HepG2 (cell line): Measurements from ENCODE around the gene HMGN1. TPM values are rescaled to one million over a fixed set of nuclear protein-coding genes. Genes with fewer than 3 reads are reported as not detected.

Experiments used
- ATAC-seq: fragments of 200-7000 bp; cut with Tn5 transposase; 3 replicates; pipeline ENCODE4 v1.9.1; 2020; ENCODE audit warnings: mild to moderate bottlenecking, moderate library complexity
- BruUV-seq: library from RNA; stranded (reverse); fragments of 400-500 nt; replicated peaks from 2 replicates; lab custom pipeline; 2021; lab: Mats Ljungman, UMichigan
- CTCF ChIA-PET: fragments of 300-600 bp; formaldehyde crosslinking; extraction: SDS; loops from one replicate; lab custom pipeline; 2021; ENCODE audit warnings: low total read pairs, inconsistent platforms, low intra/inter-chr PET ratio; lab: Yijun Ruan, JAX
- POLR2A ChIA-PET: fragments of 350-600 bp; sonication (Branson Sonifier 250); formaldehyde crosslinking; loops from one replicate; lab custom pipeline; 2020; ENCODE audit warnings: antibody characterized with exemption, inconsistent platforms; lab: Yijun Ruan, JAX
- DNase-seq: peaks from one replicate; pipeline ENCODE4 v3.0.0-alpha.2; 2015; ENCODE audit warnings: low spot score
- FAIRE-seq: peaks from 3 replicates; lab custom pipeline; 2011; peaks lifted over from hg19 to GRCh38; lab: Jason Lieb, UNC
- H2AFZ ChIP-seq: one replicate; pipeline ENCODE4 v1.6.1; 2011; ENCODE audit warnings: low read length, inconsistent platforms
- H3K27ac ChIP-seq: fragments of 300-600 bp; 3 replicates; pipeline ENCODE4 v1.8.0; 2011; ENCODE audit warnings: mixed run types, mild to moderate bottlenecking, mixed read lengths, low read length, inconsistent platforms; ENCODE audit not compliant: insufficient read depth; ENCODE audit errors: extremely low read length
- H3K27me3 ChIP-seq, 2 experiments: fragments of 200-600 bp in 1 of 2; 2 replicates in 1 of 2; 3 replicates in 1 of 2; pipeline versions ENCODE4 v1.6.0 to v1.8.0; 2011; ENCODE audit warnings: low read length in 2 of 2, mild to moderate bottlenecking in 2 of 2, moderate library complexity in 2 of 2, inconsistent platforms in 1 of 2; ENCODE audit not compliant: insufficient read depth in 2 of 2, control insufficient read depth in 1 of 2
- H3K36me3 ChIP-seq, 2 experiments: fragments of 200-600 bp in 1 of 2; replicated peaks in 1 of 2; 2 replicates in 1 of 2; 3 replicates in 1 of 2; pipeline versions ENCODE4 v1.5.1 to v1.8.0; 2011; ENCODE audit warnings: low read length in 2 of 2, inconsistent platforms in 1 of 2; ENCODE audit not compliant: insufficient read depth in 2 of 2, control insufficient read depth in 1 of 2
- H3K4me1 ChIP-seq: 2 replicates; pipeline ENCODE4 v1.5.1; 2012; ENCODE audit warnings: low read length, inconsistent platforms; ENCODE audit not compliant: insufficient read depth
- H3K4me2 ChIP-seq: 2 replicates; pipeline ENCODE4 v1.6.0; 2011; ENCODE audit warnings: low read depth, low read length, inconsistent platforms
- H3K4me3 ChIP-seq, 3 experiments: fragments of 200-600 bp in 1 of 3; sonication (generic), shearing (Covaris generic) in 1 of 3; replicated peaks in 1 of 3; 2 replicates each; pipeline ENCODE4 v1.5.1; 2011 to 2016; ENCODE audit warnings: low read length in 3 of 3, inconsistent platforms in 2 of 3, low read depth in 2 of 3, mild to moderate bottlenecking in 2 of 3, control low read depth in 1 of 3, mixed read lengths in 1 of 3; ENCODE audit not compliant: insufficient read depth in 1 of 3
- H3K79me2 ChIP-seq: one replicate; pipeline ENCODE4 v1.6.1; 2011; ENCODE audit warnings: low read length, inconsistent platforms; ENCODE audit not compliant: insufficient read depth
- H3K9ac ChIP-seq: 2 replicates; pipeline ENCODE4 v1.6.0; 2011; ENCODE audit warnings: mild to moderate bottlenecking, low read depth, low read length, inconsistent platforms; ENCODE audit not compliant: insufficient read depth
- H3K9me3 ChIP-seq: 2 replicates; pipeline ENCODE4 v1.5.1; 2012; ENCODE audit warnings: mild to moderate bottlenecking, low read length
- H4K20me1 ChIP-seq: 2 replicates; pipeline ENCODE4 v1.6.0; 2011; ENCODE audit warnings: inconsistent platforms, mild to moderate bottlenecking, low read length, moderate library complexity; ENCODE audit not compliant: insufficient read depth
- AGO1 ChIP-seq: fragments of 200-400 bp; formaldehyde crosslinking; IDR thresholded peaks from 2 replicates; pipeline ENCODE4 v1.6.1; 2017; ENCODE audit warnings: mild to moderate bottlenecking, low read depth, low read length, moderate library complexity; ENCODE audit not compliant: poor library complexity, severe bottlenecking
- ARID5B ChIP-seq: IDR thresholded peaks from 2 replicates; pipeline ENCODE4 v1.4.0; 2020; ENCODE audit warnings: mild to moderate bottlenecking, missing genetic modification reagents
- ATF7-NPFF ChIP-seq: sonication (generic); formaldehyde crosslinking; IDR thresholded peaks from 2 replicates; pipeline ENCODE4 v1.8.1; 2023; ENCODE audit warnings: mild to moderate bottlenecking, low read depth, missing genetic modification reagents, moderate library complexity
- BCL6 ChIP-seq: IDR thresholded peaks from 2 replicates; pipeline ENCODE4 v1.6.1; 2016; ENCODE audit warnings: missing genetic modification reagents, missing compliant biosample characterization
- PHF21A ChIP-seq: sonication (generic); formaldehyde crosslinking; IDR thresholded peaks from 2 replicates; pipeline ENCODE4 v1.5.0; 2020; ENCODE audit warnings: mild to moderate bottlenecking, missing genetic modification reagents
- SP4 ChIP-seq: sonication (generic); formaldehyde crosslinking; IDR thresholded peaks from 2 replicates; pipeline ENCODE4 v1.8.1; 2023; ENCODE audit warnings: mild to moderate bottlenecking, missing genetic modification reagents
- WIZ ChIP-seq: sonication (generic); formaldehyde crosslinking; IDR thresholded peaks from 2 replicates; pipeline ENCODE4 v1.5.1; 2020; ENCODE audit warnings: mild to moderate bottlenecking, missing genetic modification reagents
- ZNF430 ChIP-seq: sonication (generic); formaldehyde crosslinking; IDR thresholded peaks from 2 replicates; pipeline ENCODE4 v1.9.0; 2021; ENCODE audit warnings: mild to moderate bottlenecking, missing genetic modification reagents
- ZNF543 ChIP-seq: sonication (generic); formaldehyde crosslinking; IDR thresholded peaks from 2 replicates; pipeline ENCODE4 v1.4.0; 2020; ENCODE audit warnings: mild to moderate bottlenecking, missing genetic modification reagents
- ZNF687 ChIP-seq: sonication (generic); formaldehyde crosslinking; IDR thresholded peaks from 2 replicates; pipeline ENCODE4 v1.5.1; 2020; ENCODE audit warnings: mild to moderate bottlenecking, missing genetic modification reagents, moderate library complexity
- WGBS: methylation state at CpG from one replicate; pipeline ENCODE4 v1.1.6; 2017; ENCODE audit warnings: low lambda C conversion rate; 5-methylcytosine and 5-hydroxymethylcytosine counted together
- in situ Hi-C: cut with HindIII; loops from 2 replicates; pipeline ENCODE4 v1.10.0; 2017; ENCODE audit warnings: low pct_unique_long_range_greater_than_20kb; ENCODE audit not compliant: extremely low pct_ligation_motif_present
- intact Hi-C: fragments of 100-400 bp; cut with micrococcal nuclease; formaldehyde crosslinking; loops from one replicate; pipeline ENCODE4 v1.10.0; 2022; ENCODE audit not compliant: unreplicated experiment
- polyA plus RNA-seq, 8 experiments: library from polyadenylated mRNA; depleted of rRNA in 3 of 8; stranded (reverse) in 7 of 8; unstranded in 1 of 8; fragments of >200 nt; fragmentation: Illumina TruSeq in 4 of 8; extraction: Trizol in 4 of 8; gene quantifications; 2 replicates each; pipeline versions ENCODE4 v1.2.1 to v1.2.3, GENCODE V29; 2011 to 2016; ENCODE audit warnings: low read depth in 4 of 8, missing spikeins in 1 of 8, mixed read lengths in 1 of 8; ENCODE audit not compliant: insufficient read depth in 1 of 8
- total RNA-seq, 5 experiments: library from RNA; depleted of rRNA; stranded (reverse); fragments of >200 nt; fragmentation: Illumina TruSeq; extraction: Trizol; gene quantifications; 2 replicates each; pipeline ENCODE4 v1.2.3, GENCODE V29; 2016; ENCODE audit warnings: low read depth in 1 of 5

The HMGN1 gene
- total and polyA plus RNA-seq, 2 of the 13 experiments (the other 11 are each of a cell fraction or from before 2014, with no cell fraction given): 104 to 286 TPM

- ChIA-PET POLR2A (interaction anchor here (0.6 to 5.0 kb wide), 8 partner anchors 12 to 353 kb away, joined by 3 to 47 read pairs (median 12); partner anchors contain the start of genes HMGN1 and PSMG1), CTCF (interaction anchor here (2.2 kb wide), 1 partner anchor 76 kb away, joined by 10 read pairs; no protein-coding TSS in a partner anchor)
- no TSS peak for BruUV-seq
- FAIRE-seq: peak; percentile 84
- peak; percentile 84 for ATAC-seq
- peak overlapping the region; percentile 61 to 76 (median 72) for H3K4me3 ChIP-seq
- peak; percentile 77 for DNase-seq
- in situ Hi-C loops: no loop called here
- no peaks in the 10 kb centered on the region for H3K9me3 ChIP-seq
- no peak overlapping the region for H2AFZ ChIP-seq
- intact Hi-C loops: loop anchor here (2.0 kb wide), 1 partner anchor 36 kb away; the partner anchor contains the start of gene HMGN1
- H3K27me3 ChIP-seq: no peaks in the 10 kb centered on the region; a peak in 1 of 5 replicates
- peak overlapping the region; percentile 98 for H3K27ac ChIP-seq
- H3K36me3 ChIP-seq: peaks cover 0 to 19% of the 10 kb centered on the region in 2 experiments; a peak in 3 of 5 replicates
- H4K20me1 ChIP-seq: peaks cover 28% of the 10 kb centered on the region
- peaks cover 30% of the 10 kb centered on the region for H3K4me1 ChIP-seq
- peak overlapping the region; percentile 92 for H3K9ac ChIP-seq
- WGBS: 10% methylated on average over 13 of the region's 65 CpGs
- peaks cover 44% of the 10 kb centered on the region for H3K79me2 ChIP-seq
- H3K4me2 ChIP-seq: peak overlapping the region; percentile 84
- TF ChIP-seq ARID5B (CRISPR knock-in tag): peak; percentile 39; the same call in 1 of the 2 replicates
- no peak for TF ChIP-seq AGO1
- TF ChIP-seq ZNF543 (CRISPR knock-in tag): no peak
- TF ChIP-seq ATF7-NPFF (CRISPR knock-in tag): no peak
- TF ChIP-seq BCL6: no peak
- TF ChIP-seq PHF21A (CRISPR knock-in tag): peak; percentile 53
- TF ChIP-seq ZNF430: no peak
- TF ChIP-seq SP4 (CRISPR knock-in tag): peak; percentile 86
- TF ChIP-seq ZNF687 (CRISPR knock-in tag): peak; percentile 24; the same call in 1 of the 2 replicates
- TF ChIP-seq WIZ (CRISPR knock-in tag): no peak
These were observed 36.5 kb downstream of the HMGN1 start for GRCh38 chr21:39312112-39313041.
